Measurements from ENCODE around the gene TM9SF2.

The TM9SF2 gene

DNA sequence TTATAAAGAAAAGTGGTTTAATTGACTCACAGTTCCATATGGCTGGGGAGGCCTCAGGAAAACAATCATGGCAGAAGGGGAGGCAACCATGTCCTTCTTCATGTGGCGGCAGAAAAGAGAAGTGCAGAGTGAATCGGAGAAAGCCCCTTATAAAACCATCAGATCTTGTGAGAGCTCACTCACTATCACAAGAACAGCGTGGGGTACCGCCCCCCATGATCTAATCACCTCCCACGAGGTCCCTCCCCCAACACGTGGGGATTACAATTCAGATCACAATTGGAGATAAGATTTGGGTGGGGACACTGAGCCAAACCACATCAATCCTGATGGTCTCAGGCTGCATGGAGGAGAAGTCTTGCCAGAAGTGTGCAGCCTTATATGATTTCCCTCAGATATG is 26.0 kb downstream of the TM9SF2 start:
- Histone ChIP-seq H3K27ac (replicated peaks; ENCODE audit: low read length) (no peak overlapping the region), H2BK12ac (ENCODE audit: low read length) (no peak overlapping the region), H3K4me2 (ENCODE audit: insufficient read depth, low read length, poor library complexity, severe bottlenecking) (no peak overlapping the region), H3K14ac (ENCODE audit: low read length) (no peak overlapping the region), H3K4me3 (ENCODE audit: low read length in 2 of 2) (no peak overlapping the region), H3K79me1 (ENCODE audit: low read depth, low read length) (peaks cover 2% of the 10 kb centered on the region), H2AFZ (ENCODE audit: low read length) (no peak overlapping the region), H3K18ac (ENCODE audit: low read length) (no peak overlapping the region), H3K9me3 (replicated peaks in 1 of 2; ENCODE audit: control insufficient read depth in 2 of 2, insufficient read depth in 1 of 2, low read depth in 1 of 2, low read length in 2 of 2) (peaks cover 0 to 2% of the 10 kb centered on the region in 2 donors), H2BK120ac (ENCODE audit: low read depth, low read length) (no peak overlapping the region), H4K8ac (ENCODE audit: low read depth, low read length) (no peak overlapping the region), H3K23ac (ENCODE audit: low read depth, low read length, poor library complexity) (no peak overlapping the region), H2BK15ac (ENCODE audit: low read length) (no peak overlapping the region), H3K4me1 (ENCODE audit: control insufficient read depth in 2 of 2, insufficient read depth in 1 of 2, low read depth in 1 of 2, low read length in 2 of 2) (peaks cover 0 to 5% of the 10 kb centered on the region in 2 donors), H3K27me3 (ENCODE audit: control insufficient read depth in 3 of 3, insufficient read depth in 3 of 3, low read depth in 1 of 3, low read length in 3 of 3) (no peaks in the 10 kb centered on the region), H2BK5ac (ENCODE audit: low read length) (no peak overlapping the region), H2AK5ac (ENCODE audit: low read depth, low read length) (no peak overlapping the region), H3K4ac (ENCODE audit: low read length) (no peak overlapping the region), H4K91ac (ENCODE audit: low read depth, low read length, poor library complexity) (no peak overlapping the region), H3K36me3 (replicated peaks in 1 of 2; ENCODE audit: control insufficient read depth in 2 of 2, insufficient read depth in 2 of 2, low read length in 2 of 2) (peaks cover 8 to 72% of the 10 kb centered on the region in 2 donors), H3K9ac (ENCODE audit: low read depth, low read length, poor library complexity) (no peak overlapping the region)
- WGBS, 2 donors (ENCODE audit: extremely low coverage in 2 of 2, insufficient read length in 2 of 2, insufficient replicate concordance in 1 of 2): no CpG with 5 or more reads among the region's 6 CpGs
- no peak for DNase-seq (ENCODE audit: low spot score)

- H2AFZ ChIP-seq (ENCODE audit: low read length): no peak overlapping the region
- H3K4me2 ChIP-seq (ENCODE audit: insufficient read depth, low read length, poor library complexity, severe bottlenecking): no peak overlapping the region
- no peak overlapping the region for H3K4me3 ChIP-seq (ENCODE audit: low read length in 2 of 2)
- DNase-seq (ENCODE audit: low spot score): no peak
- no peak overlapping the region for H3K23ac ChIP-seq (ENCODE audit: low read depth, low read length, poor library complexity)
- H3K36me3 ChIP-seq (replicated peaks in 1 of 2; ENCODE audit: control insufficient read depth in 2 of 2, insufficient read depth in 2 of 2, low read length in 2 of 2): peaks cover 6 to 68% of the 10 kb centered on the region in 2 donors
- no peak overlapping the region for H3K9ac ChIP-seq (ENCODE audit: low read depth, low read length, poor library complexity)
- no peak overlapping the region for H2BK12ac ChIP-seq (ENCODE audit: low read length)
- H2BK120ac ChIP-seq (ENCODE audit: low read depth, low read length): no peak overlapping the region
- H2AK5ac ChIP-seq (ENCODE audit: low read depth, low read length): no peak overlapping the region
- no peak overlapping the region for H2BK5ac ChIP-seq (ENCODE audit: low read length)
- peaks cover 0 to 2% of the 10 kb centered on the region in 2 donors for H3K9me3 ChIP-seq (replicated peaks in 1 of 2; ENCODE audit: control insufficient read depth in 2 of 2, insufficient read depth in 1 of 2, low read depth in 1 of 2, low read length in 2 of 2)
- no peak overlapping the region for H4K8ac ChIP-seq (ENCODE audit: low read depth, low read length)
- peaks cover 2% of the 10 kb centered on the region for H3K79me1 ChIP-seq (ENCODE audit: low read depth, low read length)
- H3K14ac ChIP-seq (ENCODE audit: low read length): no peak overlapping the region
- no peak overlapping the region for H4K91ac ChIP-seq (ENCODE audit: low read depth, low read length, poor library complexity)
- H3K18ac ChIP-seq (ENCODE audit: low read length): no peak overlapping the region
- no peak overlapping the region for H2BK15ac ChIP-seq (ENCODE audit: low read length)
- H3K27ac ChIP-seq (replicated peaks; ENCODE audit: low read length): no peak overlapping the region
- no peaks in the 10 kb centered on the region for H3K27me3 ChIP-seq (ENCODE audit: control insufficient read depth in 3 of 3, insufficient read depth in 3 of 3, low read depth in 1 of 3, low read length in 3 of 3)
- no peak overlapping the region for H3K4ac ChIP-seq (ENCODE audit: low read length)
- peaks cover 0 to 5% of the 10 kb centered on the region in 2 donors for H3K4me1 ChIP-seq (ENCODE audit: control insufficient read depth in 2 of 2, insufficient read depth in 1 of 2, low read depth in 1 of 2, low read length in 2 of 2)
Measured at GRCh38 chr13:99528547-99528946, 27.3 kb downstream of the TM9SF2 start.

DNA sequence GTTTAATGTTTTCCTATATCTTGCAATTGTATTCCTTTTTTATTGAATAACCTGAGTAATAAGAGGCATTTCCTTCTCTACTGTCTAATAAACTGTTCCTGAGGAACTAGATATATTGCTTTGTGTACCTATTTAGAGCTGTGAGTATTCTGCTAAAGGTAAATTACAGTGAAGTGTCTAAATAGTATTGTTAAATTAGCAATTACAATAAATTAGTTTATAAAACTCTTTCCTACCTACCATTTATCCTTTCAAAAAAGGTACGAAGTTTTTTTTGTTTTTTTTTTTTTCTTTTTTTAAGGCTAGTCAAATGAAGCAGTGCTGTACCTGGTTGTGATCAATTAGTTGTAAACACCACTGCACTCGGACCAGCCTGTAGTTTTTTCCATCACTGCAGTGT is 34.8 kb downstream of the TM9SF2 start:
- H2BK120ac ChIP-seq (ENCODE audit: low read depth, low read length): no peak overlapping the region
- H3K79me1 ChIP-seq (ENCODE audit: low read depth, low read length): no peaks in the 10 kb centered on the region
- no peak overlapping the region for H3K4me3 ChIP-seq (ENCODE audit: low read length in 2 of 2)
- no peak overlapping the region for H4K91ac ChIP-seq (ENCODE audit: low read depth, low read length, poor library complexity)
- H3K4ac ChIP-seq (ENCODE audit: low read length): no peak overlapping the region
- H3K14ac ChIP-seq (ENCODE audit: low read length): no peak overlapping the region
- H2BK5ac ChIP-seq (ENCODE audit: low read length): no peak overlapping the region
- H3K27me3 ChIP-seq (ENCODE audit: control insufficient read depth in 3 of 3, insufficient read depth in 3 of 3, low read depth in 1 of 3, low read length in 3 of 3): no peaks in the 10 kb centered on the region
- no CpG with 5 or more reads among the region's 2 CpGs for WGBS, 2 donors (ENCODE audit: extremely low coverage in 2 of 2, insufficient read length in 2 of 2, insufficient replicate concordance in 1 of 2)
- no peak overlapping the region for H3K4me2 ChIP-seq (ENCODE audit: insufficient read depth, low read length, poor library complexity, severe bottlenecking)
- no peak overlapping the region for H3K18ac ChIP-seq (ENCODE audit: low read length)
- H3K36me3 ChIP-seq (replicated peaks in 1 of 2; ENCODE audit: control insufficient read depth in 2 of 2, insufficient read depth in 2 of 2, low read length in 2 of 2): peaks cover 11 to 68% of the 10 kb centered on the region in 2 donors
- peaks cover 0 to 2% of the 10 kb centered on the region in 2 donors for H3K4me1 ChIP-seq (ENCODE audit: control insufficient read depth in 2 of 2, insufficient read depth in 1 of 2, low read depth in 1 of 2, low read length in 2 of 2)
- H3K9me3 ChIP-seq (replicated peaks in 1 of 2; ENCODE audit: control insufficient read depth in 2 of 2, insufficient read depth in 1 of 2, low read depth in 1 of 2, low read length in 2 of 2): no peaks in the 10 kb centered on the region
- no peak overlapping the region for H3K23ac ChIP-seq (ENCODE audit: low read depth, low read length, poor library complexity)
- H2BK15ac ChIP-seq (ENCODE audit: low read length): no peak overlapping the region
- no peak overlapping the region for H2AK5ac ChIP-seq (ENCODE audit: low read depth, low read length)
- H2AFZ ChIP-seq (ENCODE audit: low read length): no peak overlapping the region
- no peak overlapping the region for H4K8ac ChIP-seq (ENCODE audit: low read depth, low read length)
- no peak overlapping the region for H2BK12ac ChIP-seq (ENCODE audit: low read length)
- no peak overlapping the region for H3K27ac ChIP-seq (replicated peaks; ENCODE audit: low read length)
- DNase-seq (ENCODE audit: low spot score): no peak
- H3K9ac ChIP-seq (ENCODE audit: low read depth, low read length, poor library complexity): no peak overlapping the region

DNA sequence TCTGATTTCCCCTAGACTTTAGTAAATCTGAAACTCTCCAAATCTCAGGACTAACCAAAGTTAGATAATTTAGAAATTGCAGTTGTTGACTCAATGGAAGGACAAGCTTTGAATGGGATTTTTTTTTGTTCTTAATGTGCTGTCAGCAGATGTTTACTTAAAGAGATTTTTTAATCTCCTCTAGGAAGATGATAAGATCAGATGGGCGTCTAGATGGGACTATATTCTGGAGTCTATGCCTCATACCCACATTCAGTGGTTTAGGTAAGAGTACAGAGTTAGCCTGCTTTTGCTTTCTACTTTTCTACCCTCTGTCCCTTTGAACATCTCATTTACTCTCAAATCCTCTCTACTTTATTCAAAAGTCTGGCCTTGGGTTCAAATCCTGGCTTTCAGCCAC is 39.3 kb downstream of the TM9SF2 start:
- no peaks in the 10 kb centered on the region for H3K4me1 ChIP-seq (ENCODE audit: control insufficient read depth in 2 of 2, insufficient read depth in 1 of 2, low read depth in 1 of 2, low read length in 2 of 2)
- H3K27me3 ChIP-seq (ENCODE audit: control insufficient read depth in 3 of 3, insufficient read depth in 3 of 3, low read depth in 1 of 3, low read length in 3 of 3): no peaks in the 10 kb centered on the region
- H2BK12ac ChIP-seq (ENCODE audit: low read length): no peak overlapping the region
- no peak overlapping the region for H2BK5ac ChIP-seq (ENCODE audit: low read length)
- H4K8ac ChIP-seq (ENCODE audit: low read depth, low read length): no peak overlapping the region
- H3K23ac ChIP-seq (ENCODE audit: low read depth, low read length, poor library complexity): no peak overlapping the region
- peaks cover 15 to 92% of the 10 kb centered on the region in 2 donors for H3K36me3 ChIP-seq (replicated peaks in 1 of 2; ENCODE audit: control insufficient read depth in 2 of 2, insufficient read depth in 2 of 2, low read length in 2 of 2)
- no peak overlapping the region for H3K9ac ChIP-seq (ENCODE audit: low read depth, low read length, poor library complexity)
- no peak overlapping the region for H4K91ac ChIP-seq (ENCODE audit: low read depth, low read length, poor library complexity)
- H3K9me3 ChIP-seq (replicated peaks in 1 of 2; ENCODE audit: control insufficient read depth in 2 of 2, insufficient read depth in 1 of 2, low read depth in 1 of 2, low read length in 2 of 2): no peaks in the 10 kb centered on the region
- no peak overlapping the region for H3K14ac ChIP-seq (ENCODE audit: low read length)
- no peak overlapping the region for H3K4me2 ChIP-seq (ENCODE audit: insufficient read depth, low read length, poor library complexity, severe bottlenecking)
- no peak overlapping the region for H3K18ac ChIP-seq (ENCODE audit: low read length)
- no peaks in the 10 kb centered on the region for H3K79me1 ChIP-seq (ENCODE audit: low read depth, low read length)
- H2BK15ac ChIP-seq (ENCODE audit: low read length): no peak overlapping the region
- DNase-seq (ENCODE audit: low spot score): no peak
- no peak overlapping the region for H3K27ac ChIP-seq (replicated peaks; ENCODE audit: low read length)
- no peak overlapping the region for H3K4ac ChIP-seq (ENCODE audit: low read length)
- no CpG with 5 or more reads among the region's 1 CpG for WGBS, 2 donors (ENCODE audit: extremely low coverage in 2 of 2, insufficient read length in 2 of 2, insufficient replicate concordance in 1 of 2)
- no peak overlapping the region for H3K4me3 ChIP-seq (ENCODE audit: low read length in 2 of 2)
- H2AFZ ChIP-seq (ENCODE audit: low read length): no peak overlapping the region
- H2AK5ac ChIP-seq (ENCODE audit: low read depth, low read length): no peak overlapping the region
- no peak overlapping the region for H2BK120ac ChIP-seq (ENCODE audit: low read depth, low read length)
